Raji (cell line): ENCODE measurements around the gene GINS2.

Experiments used
- POLR2A ChIP-seq: IDR thresholded peaks from 2 replicates; pipeline ENCODE4 v1.6.1; 2011; ENCODE audit warnings: low read depth, low read length, control low read depth; ENCODE audit not compliant: insufficient read depth

The GINS2 gene

DNA sequence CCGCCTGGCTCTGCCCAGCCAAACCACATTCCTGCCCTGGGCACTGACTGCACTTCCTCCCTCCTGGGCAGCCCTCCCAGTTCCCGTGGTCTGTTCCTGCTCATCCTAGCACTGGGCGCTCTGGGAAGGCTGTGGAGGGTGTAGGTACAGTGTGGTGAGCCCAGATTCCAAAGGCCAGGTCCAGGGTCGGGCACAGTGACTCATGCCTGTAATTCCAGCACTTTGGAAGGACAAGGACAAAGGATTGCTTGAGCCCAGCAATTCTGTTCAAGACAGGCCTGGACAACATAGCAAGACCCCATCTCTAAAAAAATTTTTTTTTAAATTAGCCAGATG is 31.5 kb upstream of the GINS2 start:
- TF ChIP-seq POLR2A, result no peak

DNA sequence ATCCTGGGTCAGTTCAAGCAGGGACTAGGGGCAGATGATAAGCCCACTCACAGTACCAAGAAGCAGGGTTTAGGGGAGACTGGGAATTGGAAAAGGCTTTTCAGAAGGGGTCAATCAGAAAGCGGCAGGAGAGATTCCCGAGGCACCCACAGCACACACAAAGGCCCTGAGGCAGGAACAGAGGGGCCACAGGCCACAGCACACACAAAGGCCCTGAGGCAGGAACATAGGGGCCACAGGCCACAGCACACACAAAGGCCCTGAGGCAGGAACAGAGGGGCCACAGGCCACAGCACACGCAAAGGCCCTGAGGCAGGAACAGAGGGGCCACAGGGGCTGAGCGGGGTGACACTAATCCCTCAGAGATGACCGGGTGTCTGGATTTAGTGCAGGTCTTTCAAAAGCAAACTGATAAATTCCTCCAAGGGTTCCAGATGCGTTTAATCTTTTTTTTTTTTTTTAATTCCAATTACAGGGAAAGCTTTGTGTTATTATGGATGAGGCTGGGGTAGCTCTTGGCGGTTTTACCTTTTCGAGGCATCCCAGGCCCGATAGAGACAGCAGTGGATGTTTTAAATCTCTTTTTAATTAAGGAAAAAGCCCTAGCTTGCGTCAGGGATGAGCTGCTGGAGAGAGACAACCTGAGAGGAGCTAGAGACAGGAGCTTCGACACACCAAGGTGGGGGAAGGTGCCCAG is 31.0 kb upstream of the GINS2 start:
- no peak for TF ChIP-seq POLR2A

DNA sequence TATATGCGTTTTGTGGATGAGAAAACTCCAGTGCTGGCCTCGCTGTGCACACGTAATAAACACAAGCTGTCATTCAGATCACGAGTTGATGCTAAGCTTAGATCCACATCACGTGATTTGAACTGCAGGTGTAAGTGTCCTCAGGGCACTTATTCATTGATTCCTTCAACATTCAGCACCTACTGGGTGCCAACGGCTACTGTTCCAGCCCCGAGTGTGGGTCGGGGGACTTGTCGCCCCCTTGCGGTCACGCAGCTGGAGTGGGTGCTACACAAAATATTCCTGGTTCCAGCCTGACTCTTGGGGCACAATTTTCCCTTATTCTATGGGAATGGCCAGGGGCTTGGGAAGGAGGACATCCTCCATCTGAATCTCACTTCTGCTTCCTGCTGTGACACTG is 29.9 kb upstream of the GINS2 start:
- no peak for TF ChIP-seq POLR2A

DNA sequence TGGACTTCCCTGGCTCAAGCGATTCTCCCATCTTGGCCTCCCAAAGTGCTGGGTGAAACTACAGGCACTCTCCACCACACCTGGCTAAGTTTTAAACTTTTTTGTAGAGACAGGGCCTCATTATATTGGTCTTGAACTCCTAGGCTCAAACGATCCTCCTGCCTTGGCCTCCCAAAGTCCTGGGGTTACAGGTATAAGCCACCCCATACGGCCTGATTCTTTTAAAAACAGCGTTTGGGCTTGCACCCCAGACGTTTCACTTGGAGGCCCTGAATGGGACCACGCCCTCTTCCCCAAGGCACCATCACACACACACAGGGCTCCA is 29.4 kb upstream of the GINS2 start:
- TF ChIP-seq POLR2A, result no peak

DNA sequence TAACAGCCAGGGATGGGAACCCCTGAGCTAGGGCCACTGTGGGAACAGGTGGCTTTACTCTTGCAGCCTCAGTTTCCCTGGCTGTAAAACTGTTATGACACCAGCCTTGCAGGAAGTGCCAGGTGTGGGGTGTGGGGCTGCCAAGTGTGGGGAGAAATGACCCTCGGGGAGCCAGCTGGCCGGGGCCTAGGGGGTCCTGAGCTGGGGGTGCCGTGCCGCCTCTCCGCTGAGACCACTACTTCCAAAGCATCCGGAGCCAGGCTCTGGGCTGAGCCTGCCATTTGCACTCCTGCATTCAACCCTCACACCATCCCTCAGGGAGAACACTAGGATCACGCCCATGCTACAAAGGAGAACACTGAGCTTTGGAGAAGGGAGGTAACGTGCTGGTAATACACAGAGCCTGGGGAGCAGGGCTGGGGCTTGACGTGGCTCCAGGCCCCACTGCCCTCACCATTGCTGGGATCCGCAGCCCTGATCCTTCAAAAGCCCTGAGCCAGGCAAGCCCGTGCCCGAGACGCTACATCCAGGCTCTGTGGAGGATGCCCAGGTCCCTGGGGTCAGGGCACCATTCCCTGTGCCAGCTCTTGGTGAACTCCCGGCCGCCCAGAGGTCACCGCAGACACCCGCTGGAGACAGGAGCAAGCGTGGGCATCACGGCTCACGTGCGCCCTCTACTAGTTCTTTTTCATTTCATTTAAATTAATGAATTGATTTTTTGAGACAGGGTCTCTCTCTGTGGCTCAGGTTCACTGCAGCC is 28.8 kb upstream of the GINS2 start:
- no peak for TF ChIP-seq POLR2A

DNA sequence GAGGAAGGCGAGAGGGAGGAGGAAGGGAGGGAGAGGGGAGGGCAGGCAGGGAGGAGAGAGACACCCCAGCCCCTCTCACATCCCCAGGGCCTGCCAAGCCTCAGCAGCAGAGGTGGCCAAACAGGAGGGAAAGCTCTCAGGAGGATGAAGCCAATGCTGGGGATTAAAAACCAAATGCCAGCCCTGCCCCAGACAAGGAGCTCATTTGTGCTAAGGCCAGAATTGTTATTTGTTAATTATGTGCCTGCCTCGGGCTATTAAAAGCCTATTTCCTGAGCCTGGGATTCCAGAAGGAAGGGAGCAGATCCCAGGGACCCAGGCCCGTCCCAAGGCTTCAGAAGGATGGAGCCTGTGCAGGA is 27.9 kb upstream of the GINS2 start:
- TF ChIP-seq POLR2A, result no peak

DNA sequence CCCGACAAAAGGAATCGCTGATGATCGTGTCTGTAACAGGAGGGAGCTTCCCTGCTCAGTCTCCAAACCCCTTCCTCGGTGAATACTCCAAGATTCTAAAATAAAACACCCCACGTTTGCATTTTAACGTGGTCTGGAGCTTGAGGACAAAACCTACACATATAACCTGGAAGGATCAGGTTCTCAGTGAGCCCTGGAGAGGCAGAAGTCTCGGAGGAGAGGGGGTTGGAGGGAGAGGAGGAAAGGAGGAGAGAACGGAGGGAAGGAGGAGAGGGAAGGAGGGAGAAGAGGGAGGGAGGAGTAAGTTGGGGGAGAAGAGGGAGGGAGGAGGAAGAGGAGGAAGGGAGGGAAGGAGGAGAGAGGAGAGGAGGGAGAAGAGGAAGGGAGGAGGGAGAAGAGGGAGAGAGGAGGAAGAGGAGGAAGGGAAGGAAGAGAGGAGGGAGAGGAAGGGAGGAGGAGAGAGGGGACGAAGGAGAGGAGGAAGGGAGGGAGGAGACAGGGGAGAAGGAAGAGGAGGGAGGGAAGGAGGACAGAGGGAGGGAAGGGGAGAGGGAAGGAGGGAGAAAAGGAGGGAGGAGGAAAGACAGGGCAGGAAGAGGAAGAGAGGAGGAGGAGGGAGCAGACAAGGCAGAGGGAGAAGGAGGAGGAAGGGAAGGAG is 27.4 kb upstream of the GINS2 start:
- no peak for TF ChIP-seq POLR2A

DNA sequence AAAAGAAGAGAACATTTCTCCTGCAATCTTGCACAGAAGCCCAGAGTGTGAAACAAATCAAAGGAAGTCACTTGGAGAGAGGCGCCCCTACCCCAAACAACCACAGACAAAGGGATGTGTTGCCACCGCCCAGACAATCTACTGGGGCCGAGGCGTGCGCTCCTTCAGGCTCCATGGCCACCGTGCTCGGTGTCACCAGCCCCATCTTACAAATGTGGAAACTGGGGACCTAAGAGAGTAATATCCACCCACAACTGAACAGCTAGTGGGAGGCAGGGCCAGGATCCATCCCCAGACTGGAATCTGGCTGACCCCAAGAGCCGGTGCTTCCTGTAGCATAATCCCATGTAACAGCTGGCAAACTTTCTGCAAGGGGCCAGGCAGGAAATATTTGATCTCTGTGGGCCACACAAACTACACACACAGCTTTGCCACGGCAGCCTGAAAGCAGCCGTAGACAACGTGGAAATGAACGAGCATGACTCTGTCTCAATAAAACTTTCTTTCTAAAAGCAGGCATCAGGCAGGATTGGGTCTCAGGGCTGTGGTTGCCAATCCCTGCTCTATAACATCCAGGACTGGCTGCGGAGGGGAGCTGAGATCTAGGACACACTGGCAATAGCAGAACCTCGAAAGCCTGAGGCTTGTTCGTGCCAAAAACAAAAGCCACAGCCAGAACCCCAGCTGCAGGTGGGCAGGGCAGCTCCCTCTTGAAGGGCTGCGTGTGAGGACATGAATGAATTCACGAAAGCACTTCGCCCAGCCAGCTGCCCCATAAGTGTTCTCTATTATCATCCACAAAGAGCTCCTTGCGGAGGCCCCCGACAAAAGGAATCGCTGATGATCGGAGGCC is 26.6 kb upstream of the GINS2 start:
- TF ChIP-seq POLR2A, result no peak

DNA sequence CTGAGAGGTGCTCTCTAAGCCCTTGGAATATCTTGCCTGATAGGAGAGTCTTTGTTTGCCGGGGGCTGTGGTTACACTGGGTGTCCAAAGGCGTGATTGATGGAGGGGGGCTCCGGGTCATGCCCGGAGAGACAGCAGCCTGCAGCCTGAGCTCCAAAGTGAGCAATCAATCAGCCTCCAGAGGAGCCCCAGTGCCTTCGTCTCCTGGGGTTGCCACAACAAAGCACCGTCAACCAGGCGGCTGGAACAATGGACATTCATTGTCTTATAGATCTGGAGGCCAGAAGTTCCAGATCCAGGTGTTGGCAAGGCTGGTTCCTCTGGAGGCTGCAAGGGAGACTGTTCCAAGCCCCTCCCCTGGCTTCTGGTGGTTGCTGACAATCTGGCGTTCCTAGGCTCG is 24.0 kb upstream of the GINS2 start:
- no peak for TF ChIP-seq POLR2A

DNA sequence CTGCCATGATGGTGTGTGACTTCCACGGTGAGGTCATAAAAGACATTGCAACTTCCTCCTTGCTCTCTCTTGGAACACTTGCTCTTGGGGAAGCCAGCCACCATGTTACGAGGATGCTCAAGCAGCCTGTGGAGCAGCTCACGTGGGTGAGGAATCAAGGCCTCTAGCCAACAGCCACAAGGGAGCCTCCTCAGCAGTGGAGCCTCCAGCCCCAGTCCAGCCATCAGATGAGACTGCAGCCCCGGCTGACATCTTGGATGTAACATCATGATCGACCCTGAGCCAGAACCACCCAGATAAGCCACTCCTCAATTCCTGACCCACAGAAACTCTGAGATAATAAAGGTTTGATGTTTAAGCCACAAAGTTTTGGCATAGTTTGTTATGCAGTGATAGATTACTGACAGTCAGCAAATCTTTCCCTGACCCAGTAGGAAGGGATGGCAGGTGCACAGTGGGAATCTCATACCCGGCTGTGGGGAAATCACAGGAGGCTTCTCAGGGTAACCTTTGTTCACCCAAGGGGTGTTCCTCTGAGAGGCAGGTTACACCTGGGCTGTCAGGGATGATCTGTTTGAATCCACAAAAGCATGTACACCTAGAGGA is 23.3 kb upstream of the GINS2 start:
- no peak for TF ChIP-seq POLR2A

DNA sequence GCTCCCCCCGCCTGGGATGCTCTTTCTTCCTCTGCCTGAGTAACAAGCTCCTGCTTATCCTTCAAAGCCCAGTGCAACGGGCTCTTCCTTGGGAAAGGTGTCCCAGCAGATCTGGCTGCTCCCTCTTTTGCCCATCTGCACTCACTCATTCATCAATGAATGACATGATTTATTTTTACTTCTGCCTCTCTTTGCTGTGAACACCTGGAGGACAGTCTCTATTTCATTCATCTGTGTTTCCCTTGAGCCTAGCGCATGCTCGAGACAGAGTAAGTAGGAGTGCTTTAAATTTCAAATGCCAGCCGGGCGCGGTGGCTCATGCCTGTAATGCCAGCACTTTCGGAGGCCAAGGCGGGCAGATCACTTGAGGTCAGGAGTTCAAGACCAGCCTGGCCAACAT is 22.0 kb upstream of the GINS2 start:
- no peak for TF ChIP-seq POLR2A

DNA sequence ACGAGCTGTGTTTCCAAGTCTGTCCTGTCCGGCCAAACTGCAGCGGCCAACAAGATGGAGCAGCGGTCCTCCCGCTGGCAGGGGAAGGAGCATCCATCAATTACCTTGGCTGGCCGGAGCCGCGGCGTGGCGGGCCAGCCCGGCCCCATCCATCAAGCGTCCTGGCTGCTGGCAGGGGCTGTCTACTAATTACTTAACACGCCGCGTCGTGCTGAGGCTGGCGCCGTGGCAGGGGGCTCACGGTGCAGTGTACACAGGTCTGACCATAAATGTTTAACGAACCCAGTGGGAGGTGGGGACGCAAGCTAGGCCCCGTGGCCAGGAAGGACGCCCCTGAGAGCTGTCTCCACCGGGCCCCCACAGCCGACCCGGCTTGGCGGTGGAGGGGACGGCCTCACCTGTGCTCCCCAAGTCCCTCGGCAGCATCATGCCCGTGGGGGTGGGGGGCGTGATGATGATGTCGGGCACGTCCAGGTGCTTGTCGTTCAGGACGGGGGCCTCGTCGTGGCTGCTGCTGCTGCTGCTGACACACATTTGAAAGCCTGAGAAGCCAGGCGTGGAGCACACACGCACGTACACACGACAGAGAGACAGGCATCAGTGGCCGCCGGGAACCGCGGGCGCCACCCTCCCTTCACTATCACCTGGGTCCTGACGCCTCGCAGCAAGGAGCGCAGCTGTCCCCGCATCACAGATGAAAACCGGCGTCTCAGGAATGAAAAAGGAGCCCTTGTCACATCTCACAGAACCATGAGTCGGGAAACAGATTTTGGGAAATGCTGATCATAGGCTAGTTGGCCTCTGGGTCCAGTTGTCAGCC is 21.2 kb upstream of the GINS2 start:
- TF ChIP-seq POLR2A, result no peak

DNA sequence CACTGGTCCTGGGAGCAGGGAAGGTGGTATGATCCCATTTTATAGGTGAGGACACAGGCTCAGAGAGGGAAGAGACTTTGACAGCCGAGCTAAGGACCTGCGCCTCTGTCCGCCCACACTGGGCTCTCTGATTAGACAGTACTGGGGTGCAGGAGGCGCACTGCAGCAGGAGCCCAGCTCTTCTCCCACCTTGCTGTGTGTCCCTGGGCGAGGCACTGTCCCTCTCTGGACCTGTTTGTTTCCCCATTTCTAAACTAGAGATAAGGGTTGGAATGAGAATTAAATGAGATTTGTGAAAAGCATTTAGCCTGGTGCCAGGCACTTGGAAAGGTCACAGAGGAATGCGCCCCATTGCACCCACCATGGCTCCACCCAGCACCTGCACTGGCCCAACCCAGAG is 19.6 kb upstream of the GINS2 start:
- no peak for TF ChIP-seq POLR2A

DNA sequence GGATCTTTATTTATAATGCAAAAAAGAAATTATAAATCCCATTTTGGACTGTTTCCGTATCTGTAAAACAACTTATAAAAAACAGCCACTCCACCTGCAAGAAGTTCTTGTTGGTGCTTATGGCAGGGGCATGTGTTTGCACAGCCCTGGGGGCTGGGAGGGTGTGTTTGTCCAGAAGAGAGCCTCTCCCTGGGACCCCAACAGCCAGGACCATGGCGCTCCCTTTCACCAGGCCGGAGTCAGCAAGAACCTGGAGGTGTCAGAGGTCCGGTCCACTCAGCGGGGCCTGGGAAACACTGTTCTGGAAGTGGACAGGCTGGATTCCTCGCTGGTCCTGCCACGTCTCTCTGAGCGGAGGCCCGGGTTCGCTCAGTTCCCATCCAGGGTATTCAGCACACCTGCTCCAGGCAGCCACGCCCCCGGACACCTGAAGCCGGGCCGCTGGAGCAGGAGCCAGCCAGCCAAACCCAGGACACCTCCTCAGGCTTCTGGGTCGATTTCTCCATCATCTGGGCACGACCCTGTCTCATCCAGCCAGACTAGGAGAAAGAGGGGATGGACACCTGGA is 18.9 kb upstream of the GINS2 start:
- no peak for TF ChIP-seq POLR2A
